Erythroblast (primary cell): ENCODE measurements around the gene FETUB.

ENCODE experiments used
- GATA1 ChIP-seq: IDR thresholded peaks from 2 replicates; pipeline ENCODE4 v1.6.1; 2011; ENCODE audit warnings: low read depth, mild to moderate bottlenecking, control low read depth, low read length, moderate library complexity
- POLR2A ChIP-seq: IDR thresholded peaks from 2 replicates; pipeline ENCODE4 v1.6.1; 2011; ENCODE audit warnings: mild to moderate bottlenecking, low read length

DNA sequence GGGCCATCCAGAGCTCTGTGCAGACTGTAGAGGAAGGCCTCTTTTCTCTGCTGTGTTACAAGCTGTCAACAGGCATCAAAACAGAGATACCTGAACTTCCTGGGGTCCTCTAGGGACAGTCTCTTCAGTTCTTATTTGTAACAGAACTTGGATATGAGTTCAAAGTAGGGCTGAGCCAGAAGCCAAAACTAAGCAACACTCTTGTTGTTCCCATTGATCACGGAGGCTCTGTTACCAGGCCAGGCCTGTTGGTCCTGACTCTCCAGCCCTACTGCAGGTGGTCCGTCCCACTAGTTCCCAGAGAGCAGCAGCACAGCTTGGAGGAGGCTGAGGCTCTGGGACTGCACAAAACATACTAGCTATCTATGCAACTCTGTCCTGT, 40.4 kb upstream of the FETUB start:
- TF ChIP-seq POLR2A = no peak
- no peak for TF ChIP-seq GATA1
